Glutamatergic neuron (in vitro differentiated cells): ENCODE measurements around the gene NEO1. TPM values are rescaled to one million over a fixed set of nuclear protein-coding genes. Genes with fewer than 3 reads are reported as not detected.

Source experiments
- DNase-seq: peaks from one replicate; pipeline ENCODE4 v3.0.0; 2022
- H3K27ac Mint-ChIP-seq: one replicate; pipeline ENCODE4 v1.8.0; 2020; ENCODE audit warnings: mild to moderate bottlenecking, mixed read lengths, inconsistent platforms; ENCODE audit not compliant: unreplicated experiment
- H3K27me3 Mint-ChIP-seq: one replicate; pipeline ENCODE4 v1.8.0; 2020; ENCODE audit warnings: mild to moderate bottlenecking, moderate library complexity, mixed read lengths, inconsistent platforms; ENCODE audit not compliant: unreplicated experiment
- H3K36me3 Mint-ChIP-seq: one replicate; pipeline ENCODE4 v1.8.0; 2020; ENCODE audit warnings: mild to moderate bottlenecking, mixed read lengths, inconsistent platforms; ENCODE audit not compliant: unreplicated experiment
- H3K4me1 Mint-ChIP-seq: one replicate; pipeline ENCODE4 v1.8.0; 2020; ENCODE audit warnings: mild to moderate bottlenecking, low read depth, mixed read lengths, inconsistent platforms; ENCODE audit not compliant: unreplicated experiment
- H3K4me3 Mint-ChIP-seq: one replicate; pipeline ENCODE4 v1.8.0; 2020; ENCODE audit warnings: mild to moderate bottlenecking, mixed read lengths, inconsistent platforms; ENCODE audit not compliant: unreplicated experiment
- H3K9me3 Mint-ChIP-seq: one replicate; pipeline ENCODE4 v1.8.0; 2020; ENCODE audit warnings: mild to moderate bottlenecking, moderate library complexity, mixed read lengths, inconsistent platforms; ENCODE audit not compliant: unreplicated experiment
- CTCF ChIP-seq: fragments of 200-600 bp; sonication (generic); IDR thresholded peaks from one replicate; pipeline ENCODE4 v1.5.0; 2021; ENCODE audit not compliant: partially characterized antibody, unreplicated experiment
- total RNA-seq: library from RNA; stranded (reverse); fragmentation: NEBNext Ultra II Directional; extraction: Animal tissue kit (Norgen Biotek cat#: 25700); gene quantifications from one replicate; pipeline ENCODE4 v1.2.1, GENCODE V29; 2021; ENCODE audit not compliant: unreplicated experiment

NEO1 gene
- total RNA-seq, 1 donor from 2014 or later = 157 TPM

GRCh38 chr15:73352082-73352481 is 299.8 kb downstream of the NEO1 start:
- H3K4me3 Mint-ChIP-seq = no peak overlapping the region
- DNase-seq = no peak
- peaks cover 2% of the 10 kb centered on the region for H3K27me3 Mint-ChIP-seq
- H3K9me3 Mint-ChIP-seq = no peaks in the 10 kb centered on the region
- no peaks in the 10 kb centered on the region for H3K36me3 Mint-ChIP-seq
- H3K27ac Mint-ChIP-seq = no peak overlapping the region
- peaks cover 8% of the 10 kb centered on the region for H3K4me1 Mint-ChIP-seq
- TF ChIP-seq CTCF = no peak

- peaks cover 19% of the 10 kb centered on the region for H3K4me1 Mint-ChIP-seq
- H3K4me3 Mint-ChIP-seq = no peak overlapping the region
- no peak for TF ChIP-seq CTCF
- no peak overlapping the region for H3K27ac Mint-ChIP-seq
- DNase-seq = no peak
- H3K27me3 Mint-ChIP-seq = peaks cover 2% of the 10 kb centered on the region
- no peaks in the 10 kb centered on the region for H3K36me3 Mint-ChIP-seq
- H3K9me3 Mint-ChIP-seq = no peaks in the 10 kb centered on the region
Observed at GRCh38 chr15:73353734-73354133, 301.5 kb downstream of the NEO1 start.

GRCh38 chr15:73354241-73354640 is 302.0 kb downstream of the NEO1 start:
- H3K36me3 Mint-ChIP-seq = no peaks in the 10 kb centered on the region
- no peak for DNase-seq
- no peak for TF ChIP-seq CTCF
- H3K27ac Mint-ChIP-seq = no peak overlapping the region
- H3K4me3 Mint-ChIP-seq = no peak overlapping the region
- no peaks in the 10 kb centered on the region for H3K9me3 Mint-ChIP-seq
- H3K4me1 Mint-ChIP-seq = peaks cover 21% of the 10 kb centered on the region
- H3K27me3 Mint-ChIP-seq = peaks cover 2% of the 10 kb centered on the region
